GM19397 (cell line): ENCODE results near the gene SDR39U1.

Experiments
- ATAC-seq: cut with Tn5 transposase; IDR thresholded peaks from one replicate; pipeline ENCODE4 v1.9.1; 2021; ENCODE audit warnings: mild to moderate bottlenecking, moderate library complexity; ENCODE audit not compliant: unreplicated experiment

The SDR39U1 gene

DNA sequence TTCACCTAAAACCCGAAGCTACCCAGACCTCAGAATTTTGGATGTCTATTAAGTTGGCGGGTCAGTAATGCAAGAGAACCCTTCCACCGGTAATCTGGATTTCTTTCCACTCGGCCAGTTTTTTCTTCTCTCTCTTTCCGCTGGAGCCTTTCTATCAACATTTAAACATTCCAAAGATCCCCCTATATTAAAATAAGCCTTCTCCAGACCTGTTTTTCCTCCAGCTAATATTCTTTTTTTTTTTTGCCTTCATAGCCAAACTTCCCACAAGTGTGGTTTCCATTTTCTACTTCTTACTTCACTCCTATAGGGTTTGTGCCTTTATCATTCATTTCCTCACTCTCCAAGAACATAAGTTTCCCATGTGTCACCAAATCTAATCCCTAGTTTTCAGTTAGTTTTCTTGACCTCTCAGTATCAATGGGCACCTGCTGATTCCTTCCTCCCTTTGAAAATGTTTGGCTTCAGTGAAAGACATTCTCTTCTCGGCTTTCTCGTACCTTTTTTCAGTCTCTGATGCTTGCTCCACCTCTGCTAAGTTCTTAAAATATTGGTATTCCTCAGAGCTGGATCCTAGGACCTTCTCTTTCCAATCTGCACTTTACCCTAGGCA is 583 bp upstream of the SDR39U1 start:
- ATAC-seq, result no peak

DNA sequence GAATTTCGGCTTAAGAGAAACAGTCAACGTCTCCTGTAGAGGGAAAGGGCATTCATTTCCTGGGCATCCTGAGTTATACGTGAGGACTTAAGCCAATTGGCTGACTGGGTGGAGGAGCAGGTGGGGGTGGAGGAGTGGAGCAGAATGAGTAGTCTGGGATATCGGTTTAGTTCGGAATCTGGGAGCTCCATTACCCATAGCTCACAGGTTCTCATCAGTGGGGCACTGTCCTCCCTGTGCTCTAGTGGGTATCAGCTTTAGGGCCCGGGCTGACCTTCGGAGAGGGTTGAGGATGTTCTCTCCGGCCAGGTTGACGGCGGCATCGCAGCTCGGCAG is 704 bp downstream of the SDR39U1 start:
- ATAC-seq, result no peak

GRCh38 chr14:24441485-24441884 is 1.1 kb downstream of the SDR39U1 start:
- no peak for ATAC-seq

DNA sequence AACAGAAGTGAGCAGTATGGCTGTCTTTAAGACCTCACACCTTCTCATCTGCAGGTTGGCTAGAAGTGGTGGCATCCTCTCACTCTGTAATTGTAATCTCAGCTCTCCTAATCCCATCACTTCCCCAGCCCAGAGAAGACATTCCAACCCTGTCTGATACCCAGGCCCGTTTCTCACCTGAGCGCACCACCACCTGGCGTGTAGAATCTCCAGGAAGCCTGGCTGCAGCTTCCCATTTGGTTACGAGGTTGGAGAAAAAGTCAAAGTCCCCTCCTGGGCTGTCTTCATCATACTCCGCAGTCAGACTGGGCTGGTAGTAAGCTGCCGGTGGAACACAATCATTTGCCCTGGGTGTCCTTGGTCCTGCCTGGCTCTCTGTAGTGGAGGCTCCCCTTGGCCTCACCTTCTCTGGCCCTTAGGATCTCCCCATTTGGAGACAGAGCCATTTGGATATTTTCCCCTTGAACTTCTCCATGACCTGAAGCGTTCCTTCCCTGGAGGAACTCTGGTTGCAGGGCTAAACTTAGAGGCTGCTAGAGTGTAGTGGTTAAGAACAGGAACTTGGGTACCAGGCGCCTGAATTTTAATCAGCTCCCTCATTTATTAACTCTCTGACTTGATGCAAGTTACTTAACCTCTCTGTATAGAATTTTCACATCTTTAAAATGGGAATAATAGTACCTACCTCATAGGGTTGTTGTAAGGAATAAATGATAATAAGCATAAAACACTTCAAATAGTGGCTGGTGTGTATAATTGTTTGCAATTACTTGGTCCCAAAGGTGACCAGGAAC is 1.8 kb downstream of the SDR39U1 start:
- no peak for ATAC-seq

DNA sequence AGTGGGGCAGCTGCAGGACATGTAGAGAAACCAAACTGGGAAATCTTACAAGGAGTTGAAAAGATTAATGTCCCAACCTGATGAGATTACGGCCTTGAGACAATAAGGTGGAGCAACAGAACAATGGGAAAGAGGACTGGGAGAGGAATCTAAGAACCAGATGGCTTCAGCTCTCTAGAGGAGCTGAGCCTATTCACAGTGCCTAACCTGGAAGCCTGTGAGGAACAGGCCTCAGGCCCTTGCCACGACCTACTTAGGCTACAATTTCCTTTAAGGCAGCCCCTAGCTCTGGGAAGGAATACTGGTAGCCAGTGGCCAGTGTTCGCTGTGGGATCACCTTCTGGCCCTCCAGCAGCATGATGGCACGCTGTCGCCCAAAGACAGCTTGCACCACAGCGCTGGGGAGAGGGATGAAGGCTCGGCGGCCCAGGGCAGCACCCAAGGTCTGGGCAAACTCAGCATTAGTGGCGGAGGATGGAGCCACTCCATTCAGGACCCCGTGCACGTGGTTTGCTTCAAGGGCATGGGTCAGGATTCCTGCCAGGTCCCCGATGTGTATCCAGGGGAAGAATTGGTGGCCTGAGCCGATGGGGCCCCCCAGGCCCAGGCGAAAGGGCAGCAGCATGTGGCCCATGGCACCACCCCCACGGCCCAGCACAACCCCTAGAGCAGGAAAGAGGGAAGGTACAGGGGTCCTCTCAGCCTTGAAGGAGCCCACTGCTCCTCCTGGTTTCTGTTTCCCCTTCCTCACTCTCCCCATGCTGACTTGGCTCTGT is 2.6 kb downstream of the SDR39U1 start:
- no peak for ATAC-seq

DNA sequence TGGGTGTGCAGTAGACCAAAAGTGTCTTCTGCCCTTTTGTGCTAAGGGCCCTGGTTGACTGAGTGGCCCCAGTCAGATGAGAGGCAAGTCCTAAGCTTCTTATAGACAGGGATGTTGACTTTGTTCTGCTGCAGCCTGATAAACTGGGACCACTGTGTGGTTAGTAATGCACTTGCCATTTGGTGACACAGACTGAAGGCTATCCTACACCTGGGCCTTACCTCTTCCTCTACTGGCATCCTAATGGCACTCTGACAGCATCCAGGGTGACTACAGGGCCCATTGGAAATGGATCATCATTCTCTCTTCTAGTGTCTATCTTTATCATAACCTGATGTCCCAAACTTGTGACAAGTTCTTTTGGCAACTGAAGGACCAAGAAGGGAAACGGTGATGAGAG is 3.3 kb downstream of the SDR39U1 start:
- ATAC-seq, result no peak

DNA sequence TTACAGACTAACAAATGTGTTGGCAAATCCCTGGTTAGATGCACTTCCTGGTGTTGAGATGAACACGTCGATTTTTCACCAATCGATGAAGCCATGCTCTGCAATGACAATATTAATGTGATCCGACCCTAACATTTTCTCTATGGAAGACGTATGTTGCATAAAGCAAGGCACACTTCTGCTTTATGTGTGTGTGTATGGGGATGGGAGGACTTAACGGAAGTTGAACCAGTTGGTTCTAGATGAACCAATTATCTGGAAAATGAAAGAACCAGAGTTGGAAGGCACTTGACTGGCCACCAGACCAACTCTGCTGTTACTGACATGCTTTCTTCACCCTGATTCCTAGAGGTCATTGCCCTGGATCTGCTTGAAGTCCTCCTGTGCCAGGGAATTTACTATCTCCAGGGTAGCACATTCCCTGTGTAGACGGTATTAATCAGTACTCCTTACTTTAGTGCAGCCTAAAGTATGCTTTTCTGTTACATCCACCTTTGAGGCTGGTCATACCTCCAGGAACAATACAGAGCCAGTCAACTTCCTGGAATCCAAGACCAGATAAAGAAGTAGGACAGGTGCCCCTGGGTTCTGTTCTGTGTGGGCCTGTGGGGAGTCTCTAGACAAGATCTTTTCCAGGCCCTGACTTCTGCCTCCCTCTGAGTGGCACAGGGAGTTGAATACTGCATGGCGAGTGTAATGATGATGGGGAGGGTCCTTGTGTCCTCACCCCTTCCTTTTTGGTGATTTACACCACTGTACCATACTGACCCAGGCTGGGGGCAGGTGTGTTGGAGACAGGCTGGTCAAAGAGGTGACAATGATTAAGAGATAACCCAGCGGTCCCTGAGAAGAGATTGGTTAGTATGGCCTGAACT is 4.1 kb downstream of the SDR39U1 start:
- no peak for ATAC-seq

GRCh38 chr14:24437736-24438067 is 4.9 kb downstream of the SDR39U1 start:
- ATAC-seq, result no peak

DNA sequence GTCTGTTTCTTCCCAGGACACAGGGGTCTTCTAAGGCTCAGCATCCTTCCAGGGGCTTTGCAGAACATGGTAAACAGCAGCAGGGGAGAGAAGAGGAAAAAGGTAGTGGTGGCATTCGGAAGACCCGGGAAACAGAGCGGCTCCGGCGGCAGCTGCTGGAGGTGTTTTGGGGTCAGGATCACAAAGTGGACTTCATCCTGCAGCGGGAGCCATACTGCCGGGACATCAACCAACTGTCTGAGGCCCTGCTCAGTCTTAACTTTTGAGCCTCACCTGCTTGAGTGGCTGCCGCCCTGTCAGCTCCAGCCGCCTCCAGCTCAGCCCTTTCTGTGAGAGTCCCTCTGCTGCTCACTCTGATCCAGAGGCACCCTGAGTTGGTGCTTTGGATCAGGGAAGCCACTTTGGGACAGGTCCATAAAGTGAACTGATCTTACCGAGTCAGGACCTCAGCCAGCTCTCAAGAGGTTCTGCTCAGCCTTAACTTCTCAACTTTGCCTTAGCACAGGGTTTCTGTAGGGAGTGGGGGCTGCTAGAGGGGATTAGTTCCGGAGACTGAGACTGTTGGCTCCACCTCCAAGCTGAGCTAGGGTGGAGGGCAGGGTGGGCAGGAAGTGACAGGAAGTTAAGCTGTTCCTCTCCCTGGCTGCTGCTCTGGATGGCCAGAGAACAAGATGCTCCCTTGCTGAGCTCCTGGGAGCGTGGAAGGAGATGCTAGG is 5.4 kb downstream of the SDR39U1 start:
- no peak for ATAC-seq

- no peak for ATAC-seq
These were observed 6.1 kb downstream of the SDR39U1 start for GRCh38 chr14:24436355-24437019.

- no peak for ATAC-seq
These were observed 6.6 kb downstream of the SDR39U1 start for GRCh38 chr14:24435998-24436354.

GRCh38 chr14:24435192-24435810 is 7.3 kb downstream of the SDR39U1 start:
- no peak for ATAC-seq

GRCh38 chr14:24434676-24435075 is 7.9 kb downstream of the SDR39U1 start:
- ATAC-seq, result no peak

DNA sequence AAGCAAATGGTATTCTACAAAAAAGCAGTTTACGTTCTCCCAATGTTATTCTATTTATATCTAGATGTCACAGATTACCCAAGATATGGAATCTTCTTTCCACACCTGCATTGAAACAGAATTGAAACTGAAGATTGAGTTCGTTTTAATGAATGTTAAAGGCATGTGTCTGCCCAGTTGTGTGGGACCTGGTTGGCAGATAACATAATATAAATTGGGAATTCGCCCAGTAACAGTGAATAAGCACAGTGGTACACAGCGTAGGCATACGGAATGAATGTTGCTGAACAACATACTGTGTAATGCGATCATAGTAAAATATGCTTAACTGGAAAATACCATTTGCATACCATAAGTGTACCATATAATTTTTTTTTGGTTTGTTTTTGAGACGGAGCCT is 8.5 kb downstream of the SDR39U1 start:
- ATAC-seq, result no peak

DNA sequence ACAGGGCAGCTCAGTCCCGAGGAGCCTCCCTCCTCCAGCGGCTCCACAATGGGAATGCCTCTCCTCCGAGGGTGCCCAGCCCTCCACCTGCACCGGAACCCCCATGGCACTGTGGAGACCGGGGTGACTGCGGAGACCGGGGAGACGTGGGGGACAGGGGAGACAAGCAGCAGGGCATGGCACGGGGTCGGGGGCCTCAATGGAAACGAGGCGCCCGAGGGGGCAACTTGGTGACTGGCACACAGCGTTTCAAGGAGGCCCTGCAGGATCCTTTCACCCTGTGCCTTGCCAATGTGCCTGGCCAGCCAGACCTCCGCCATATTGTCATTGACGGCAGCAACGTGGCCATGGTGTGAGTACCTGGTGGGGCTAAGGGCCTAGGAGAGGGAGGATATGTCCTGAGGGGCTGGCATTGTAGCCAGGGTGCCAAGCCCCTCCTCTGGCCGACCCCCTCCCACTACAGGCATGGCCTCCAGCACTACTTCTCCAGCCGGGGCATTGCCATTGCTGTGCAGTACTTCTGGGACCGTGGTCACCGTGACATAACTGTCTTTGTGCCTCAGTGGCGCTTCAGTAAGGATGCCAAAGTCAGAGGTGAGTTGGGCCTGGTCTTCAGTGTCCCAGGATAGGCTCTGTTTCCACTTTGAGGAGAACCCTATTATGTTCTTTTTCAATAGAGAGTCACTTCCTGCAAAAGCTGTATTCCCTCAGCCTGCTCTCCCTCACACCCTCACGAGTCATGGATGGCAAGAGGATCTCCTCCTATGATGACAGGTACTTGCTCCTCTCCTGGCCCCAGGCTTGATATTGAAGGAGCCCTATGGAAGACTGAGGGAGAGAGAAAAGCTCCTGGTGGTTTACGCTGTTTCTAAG is 10.1 kb downstream of the SDR39U1 start:
- ATAC-seq, result no peak

DNA sequence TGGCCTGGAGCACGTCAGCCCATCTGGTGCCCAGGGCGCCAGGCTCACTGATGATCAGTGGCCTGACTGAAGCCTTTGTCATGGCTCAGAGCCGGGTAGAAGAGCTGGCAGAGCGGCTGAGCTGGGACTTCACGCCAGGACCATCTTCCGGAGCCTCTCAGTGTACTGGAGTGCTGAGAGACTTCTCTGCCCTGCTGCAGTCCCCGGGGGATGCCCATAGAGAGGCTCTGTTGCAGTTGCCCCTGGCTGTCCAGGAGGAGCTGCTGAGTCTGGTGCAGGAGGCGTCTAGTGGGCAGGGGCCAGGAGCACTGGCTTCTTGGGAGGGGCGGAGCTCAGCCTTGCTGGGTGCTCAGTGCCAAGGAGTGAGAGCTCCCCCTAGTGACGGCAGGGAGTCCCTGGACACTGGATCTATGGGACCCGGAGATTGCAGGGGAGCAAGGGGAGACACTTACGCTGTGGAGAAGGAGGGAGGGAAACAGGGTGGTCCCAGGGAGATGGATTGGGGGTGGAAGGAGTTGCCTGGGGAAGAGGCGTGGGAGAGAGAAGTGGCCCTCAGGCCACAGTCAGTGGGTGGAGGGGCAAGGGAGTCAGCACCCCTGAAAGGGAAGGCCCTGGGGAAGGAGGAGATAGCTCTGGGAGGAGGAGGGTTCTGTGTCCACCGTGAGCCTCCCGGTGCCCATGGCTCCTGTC is 10.9 kb downstream of the SDR39U1 start:
- peak; percentile 42 for ATAC-seq

GRCh38 chr14:24430682-24431568 is 11.7 kb downstream of the SDR39U1 start:
- ATAC-seq, result peak; percentile 27
